GM12878 (cell line): ENCODE data around the gene RECK. TPM values are rescaled to one million over a fixed set of nuclear protein-coding genes. Genes with fewer than 3 reads are reported as not detected.
"Not testable (repeated sequence)": the region's sequence is repeated elsewhere in the genome, so short reads cannot be mapped to it uniquely, and the experiment has no call there.

Experiments
- ATAC-seq: fragments of 200-7000 bp; cut with Tn5 transposase; 3 replicates; pipeline ENCODE4 v1.9.1; 2020; ENCODE audit warnings: mild to moderate bottlenecking, moderate library complexity
- BruUV-seq: library from RNA; stranded (reverse); fragments of 400-500 nt; replicated peaks from 2 replicates; lab custom pipeline; 2021; lab: Mats Ljungman, UMichigan
- CTCF ChIA-PET: fragments of 300-600 bp; sonication (Branson Sonifier 250); formaldehyde crosslinking; extraction: SDS; loops from one replicate; lab custom pipeline; 2021; ENCODE audit warnings: inconsistent platforms; lab: Yijun Ruan, JAX
- POLR2A ChIA-PET: fragments of 350-600 bp; formaldehyde crosslinking; extraction: SDS; loops from one replicate; lab custom pipeline; 2021; ENCODE audit warnings: inconsistent platforms; lab: Charles Lee
- RAD21 ChIA-PET: fragments of 300-600 bp; sonication (Branson Sonifier 250); formaldehyde crosslinking; loops from one replicate; lab custom pipeline; 2023; ENCODE audit warnings: antibody characterized with exemption; ENCODE audit not compliant: unreplicated experiment; lab: Charles Lee
- SMC1A ChIA-PET: fragments of 300-600 bp; sonication (Branson Sonifier 250); formaldehyde crosslinking; loops from one replicate; lab custom pipeline; 2023; ENCODE audit not compliant: unreplicated experiment, uncharacterized antibody; lab: Charles Lee
- DNase-seq: peaks from one replicate; pipeline ENCODE4 v3.0.0-alpha.2; 2011; ENCODE audit warnings: low read depth, low spot score
- FAIRE-seq: peaks from 3 replicates; lab custom pipeline; 2011; peaks lifted over from hg19 to GRCh38; lab: Jason Lieb, UNC
- H2AFZ ChIP-seq: 2 replicates; pipeline ENCODE4 v1.6.0; 2011; ENCODE audit warnings: low read depth, low read length, control low read depth; ENCODE audit not compliant: control insufficient read depth
- H3K27ac ChIP-seq: 2 replicates; pipeline ENCODE4 v1.5.1; 2011; ENCODE audit warnings: control low read depth; ENCODE audit not compliant: control insufficient read depth, insufficient read depth
- H3K27me3 ChIP-seq, 2 experiments: replicated peaks in 1 of 2; 2 replicates each; pipeline versions ENCODE4 v1.6.0 to v1.6.1; 2011; ENCODE audit warnings: low read length in 1 of 2; ENCODE audit not compliant: control insufficient read depth in 2 of 2, insufficient read depth in 2 of 2
- H3K36me3 ChIP-seq, 2 experiments: 2 replicates each; pipeline ENCODE4 v1.5.1; 2011; ENCODE audit warnings: low read length in 1 of 2; ENCODE audit not compliant: control insufficient read depth in 2 of 2, insufficient read depth in 2 of 2
- H3K4me1 ChIP-seq: 2 replicates; pipeline ENCODE4 v1.6.1; 2011; ENCODE audit warnings: mild to moderate bottlenecking, low read length, moderate library complexity, mixed read lengths; ENCODE audit not compliant: control insufficient read depth, insufficient read depth
- H3K4me2 ChIP-seq: 2 replicates; pipeline ENCODE4 v1.6.0; 2011; ENCODE audit warnings: control low read depth; ENCODE audit not compliant: control insufficient read depth, insufficient read depth
- H3K4me3 ChIP-seq: fragments of 200-600 bp; sonication (generic); 2 replicates; pipeline ENCODE4 v1.5.1; 2016
- H3K79me2 ChIP-seq: 2 replicates; pipeline ENCODE4 v1.6.0; 2011; ENCODE audit warnings: low read length; ENCODE audit not compliant: control insufficient read depth, insufficient read depth
- H3K9ac ChIP-seq: 2 replicates; pipeline ENCODE4 v1.8.0; 2011; ENCODE audit warnings: low read length, control low read depth, mixed read lengths; ENCODE audit not compliant: control insufficient read depth, insufficient read depth
- H3K9me3 ChIP-seq: replicated peaks from 3 replicates; pipeline ENCODE4 v1.5.1; 2011; ENCODE audit warnings: mild to moderate bottlenecking, low read length; ENCODE audit not compliant: control insufficient read depth, insufficient read depth
- H4K20me1 ChIP-seq: 2 replicates; pipeline ENCODE4 v1.6.0; 2011; ENCODE audit not compliant: control insufficient read depth, insufficient read depth
- BHLHE40 ChIP-seq, 2 experiments: fragments of 450-650 bp in 1 of 2; IDR thresholded peaks; 2 replicates each; pipeline ENCODE4 v1.6.1; 2011 to 2017; ENCODE audit warnings: low read depth in 2 of 2, borderline replicate concordance in 1 of 2, improper control_type of control experiment in 1 of 2, low read length in 1 of 2, mild to moderate bottlenecking in 1 of 2
- CHD4 ChIP-seq: fragments of 200-600 bp; sonication (generic); IDR thresholded peaks from 2 replicates; pipeline ENCODE4 v1.6.1; 2016; ENCODE audit warnings: mild to moderate bottlenecking
- EED ChIP-seq: sonication (generic); IDR thresholded peaks from 2 replicates; pipeline ENCODE4 v1.6.1; 2016; ENCODE audit warnings: antibody characterized with exemption, low read depth
- FOS ChIP-seq: IDR thresholded peaks from 3 replicates; pipeline ENCODE4 v1.6.1; 2011; ENCODE audit warnings: borderline replicate concordance; ENCODE audit not compliant: insufficient read length; ENCODE audit errors: extremely low read depth
- HDAC2 ChIP-seq: fragments of 200-600 bp; sonication (generic); IDR thresholded peaks from 2 replicates; pipeline ENCODE4 v1.6.1; 2017
- MEF2B ChIP-seq: fragments of 450-650 bp; IDR thresholded peaks from 2 replicates; pipeline ENCODE4 v1.6.1; 2018; ENCODE audit warnings: mild to moderate bottlenecking, moderate library complexity; ENCODE audit not compliant: partially characterized antibody, poor library complexity, severe bottlenecking
- NR2C1 ChIP-seq: fragments of 450-650 bp; IDR thresholded peaks from 2 replicates; pipeline ENCODE4 v1.6.1; 2017; ENCODE audit warnings: antibody characterized with exemption, mild to moderate bottlenecking, moderate library complexity
- SRF ChIP-seq, 2 experiments: IDR thresholded peaks; 2 replicates each; pipeline ENCODE4 v1.6.1; 2011; ENCODE audit warnings: low read depth in 2 of 2, low read length in 2 of 2, mild to moderate bottlenecking in 1 of 2, moderate library complexity in 1 of 2
- ZBTB33 ChIP-seq: fragments of 450-650 bp; IDR thresholded peaks from 2 replicates; pipeline ENCODE4 v1.6.1; 2017; ENCODE audit warnings: mild to moderate bottlenecking
- ZNF384 ChIP-seq: IDR thresholded peaks from 2 replicates; pipeline ENCODE4 v1.6.1; 2012; ENCODE audit warnings: low read depth, mild to moderate bottlenecking, low read length, improper control_type of control experiment, borderline replicate concordance
- ZZZ3 ChIP-seq: IDR thresholded peaks from 2 replicates; pipeline ENCODE4 v1.6.1; 2011; ENCODE audit warnings: low read depth; ENCODE audit not compliant: control insufficient read depth, insufficient read length
- WGBS: methylation state at CpG from one replicate; pipeline ENCODE4 v1.1.6; 2016; ENCODE audit warnings: low lambda C conversion rate; ENCODE audit not compliant: insufficient replicate concordance, insufficient coverage; ENCODE audit errors: missing lambda C conversion rate; 5-methylcytosine and 5-hydroxymethylcytosine counted together
- in situ Hi-C: fragments of 300-500 bp; cut with MboI; formaldehyde crosslinking; loops from 9 replicates; pipeline ENCODE4 v1.14.3; 2018; ENCODE audit warnings: mixed read lengths
- intact Hi-C: fragments of 100-400 bp; cut with micrococcal nuclease; formaldehyde crosslinking; loops from one replicate; pipeline ENCODE4 v1.14.2; 2022; ENCODE audit not compliant: unreplicated experiment
- polyA plus RNA-seq, 11 experiments: library from polyadenylated mRNA; depleted of rRNA in 4 of 11; unstranded in 6 of 11; stranded (reverse) in 5 of 11; fragments of >200 nt; fragmentation: Nextera tagmentation in 4 of 11; fragmentation: Illumina TruSeq in 1 of 11; extraction: Ambion mirVana in 4 of 11; extraction: Trizol in 1 of 11; gene quantifications; 1 replicate in 1 of 11; 2 replicates in 10 of 11; pipeline versions ENCODE4 v1.2.1 to v1.2.3, GENCODE V29; 2011 to 2016; ENCODE audit warnings: inconsistent platforms in 2 of 11, missing spikeins in 2 of 11, low read depth in 1 of 11
- total RNA-seq, 4 experiments: library from RNA; depleted of rRNA in 3 of 4; stranded (reverse); fragments of >200 nt in 3 of 4; fragmentation: Illumina TruSeq in 1 of 4; extraction: Trizol in 1 of 4; gene quantifications; 2 replicates each; pipeline versions ENCODE4 v1.2.1 to v1.2.3, GENCODE V29; 2013 to 2021
- TF ChIP-seq, protein P1 (sequence below): IDR thresholded peaks from 2 replicates; pipeline ENCODE4 v1.6.1; 2012; ENCODE audit warnings: low read depth, low read length, improper control_type of control experiment

The RECK gene
- total and polyA plus RNA-seq, 10 of the 15 experiments (the other 5 are each of a cell fraction or from before 2014, with no cell fraction given), result 0.02 to 0.40 (median 0.13) TPM

GRCh38 chr9:35996358-35996970, 40.2 kb upstream of the RECK start:
- ChIA-PET CTCF (interaction anchor here (1.4 kb wide), 1 partner anchor 11 kb away, joined by 5 read pairs; no protein-coding TSS in a partner anchor), POLR2A (no interaction called here), RAD21 (no interaction called here), SMC1A (interaction anchor here (1.4 kb wide), 1 partner anchor 10 kb away, joined by 4 read pairs; no protein-coding TSS in a partner anchor)
- DNase-seq (no peak), FAIRE-seq (no peak), ATAC-seq (no peak)
- in situ Hi-C loops, result no loop called here
- H3K27me3 ChIP-seq, result no peaks in the 10 kb centered on the region
- H4K20me1 ChIP-seq, result no peaks in the 10 kb centered on the region
- 47% methylated on average over 1 of the region's 1 CpG for WGBS
- H3K9me3 ChIP-seq, result no peaks in the 10 kb centered on the region
- H3K79me2 ChIP-seq, result no peaks in the 10 kb centered on the region
- H3K9ac ChIP-seq, result no peak overlapping the region
- H3K4me3 ChIP-seq, result no peak overlapping the region
- no peak overlapping the region for H3K4me2 ChIP-seq
- no peak overlapping the region for H2AFZ ChIP-seq
- H3K4me1 ChIP-seq, result no peaks in the 10 kb centered on the region
- intact Hi-C loops, result no loop called here
- no peak overlapping the region for H3K27ac ChIP-seq
- TF ChIP-seq ZBTB33 (no peak), MEF2B (no peak), SRF (IDR thresholded peaks at IDR 0.05; ENCODE audit: low read depth in 2 of 2, low read length in 2 of 2) (no peak), FOS (no peak), BHLHE40 (IDR thresholded peaks at IDR 0.05; ENCODE audit: borderline replicate concordance in 1 of 2, low read depth in 2 of 2, low read length in 1 of 2) (no peak), NR2C1 (no peak), ZZZ3 (no peak), HDAC2 (no peak), EED (no peak), ZNF384 (no peak), CHD4 (no peak)
- TF ChIP-seq, protein P1, sequence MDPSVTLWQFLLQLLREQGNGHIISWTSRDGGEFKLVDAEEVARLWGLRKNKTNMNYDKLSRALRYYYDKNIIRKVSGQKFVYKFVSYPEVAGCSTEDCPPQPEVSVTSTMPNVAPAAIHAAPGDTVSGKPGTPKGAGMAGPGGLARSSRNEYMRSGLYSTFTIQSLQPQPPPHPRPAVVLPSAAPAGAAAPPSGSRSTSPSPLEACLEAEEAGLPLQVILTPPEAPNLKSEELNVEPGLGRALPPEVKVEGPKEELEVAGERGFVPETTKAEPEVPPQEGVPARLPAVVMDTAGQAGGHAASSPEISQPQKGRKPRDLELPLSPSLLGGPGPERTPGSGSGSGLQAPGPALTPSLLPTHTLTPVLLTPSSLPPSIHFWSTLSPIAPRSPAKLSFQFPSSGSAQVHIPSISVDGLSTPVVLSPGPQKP, result no peak
- no peaks in the 10 kb centered on the region for H3K36me3 ChIP-seq
- BruUV-seq, result no TSS peak

DNA sequence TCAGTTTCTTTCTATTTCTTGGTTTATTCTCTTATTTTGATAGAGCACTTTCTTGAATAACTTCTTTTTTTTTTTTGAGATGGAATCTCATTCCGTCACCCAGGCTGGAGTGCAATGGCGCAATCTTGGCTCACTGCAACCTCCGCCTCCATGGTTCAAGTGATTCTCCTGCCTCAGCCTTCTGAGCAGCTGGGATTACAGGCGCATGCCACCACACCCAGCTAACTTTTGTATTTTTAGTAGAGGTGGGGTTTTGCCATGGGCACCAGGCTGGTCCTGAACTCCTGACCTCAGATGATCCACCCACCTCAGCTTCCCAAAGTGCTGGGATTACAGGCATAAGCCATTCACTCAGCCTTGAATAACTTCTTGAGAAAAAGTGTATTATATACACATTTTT, 39.7 kb upstream of the RECK start:
- H3K4me3 ChIP-seq, H3K9me3 ChIP-seq, H3K79me2 ChIP-seq, ATAC-seq, RAD21 ChIA-PET, H4K20me1 ChIP-seq, H3K36me3 ChIP-seq, H3K9ac ChIP-seq, intact Hi-C loops, H3K27ac ChIP-seq, FAIRE-seq, H3K4me2 ChIP-seq, POLR2A ChIA-PET, DNase-seq, BruUV-seq, H2AFZ ChIP-seq, H3K4me1 ChIP-seq, in situ Hi-C loops, H3K27me3 ChIP-seq: not testable (repeated sequence)
- CTCF ChIA-PET, result interaction anchor here (0.6 to 1.4 kb wide), 2 partner anchors 11 to 61 kb away, joined by 3 to 5 read pairs; no protein-coding TSS in a partner anchor
- SMC1A ChIA-PET, result interaction anchor here (1.4 kb wide), 1 partner anchor 10 kb away, joined by 4 read pairs; no protein-coding TSS in a partner anchor
- WGBS, result 67% methylated on average over 3 of the region's 4 CpGs
